GM12864 (cell line): ENCODE measurements around the gene PLAU.

Experiments
- DNase-seq: peaks from one replicate; pipeline ENCODE4 v3.0.0-alpha.2; 2011; ENCODE audit warnings: low read depth
- H3K4me3 ChIP-seq: 2 replicates; pipeline ENCODE4 v1.5.1; 2011; ENCODE audit warnings: mild to moderate bottlenecking, low read depth, low read length, control low read depth
- TF ChIP-seq, protein P1 (sequence below): IDR thresholded peaks from 2 replicates; pipeline ENCODE4 v1.5.1; 2011; ENCODE audit warnings: low read depth, mild to moderate bottlenecking, moderate library complexity, low read length, control low read depth, inconsistent platforms; ENCODE audit errors: missing control alignments

Gene PLAU

DNA sequence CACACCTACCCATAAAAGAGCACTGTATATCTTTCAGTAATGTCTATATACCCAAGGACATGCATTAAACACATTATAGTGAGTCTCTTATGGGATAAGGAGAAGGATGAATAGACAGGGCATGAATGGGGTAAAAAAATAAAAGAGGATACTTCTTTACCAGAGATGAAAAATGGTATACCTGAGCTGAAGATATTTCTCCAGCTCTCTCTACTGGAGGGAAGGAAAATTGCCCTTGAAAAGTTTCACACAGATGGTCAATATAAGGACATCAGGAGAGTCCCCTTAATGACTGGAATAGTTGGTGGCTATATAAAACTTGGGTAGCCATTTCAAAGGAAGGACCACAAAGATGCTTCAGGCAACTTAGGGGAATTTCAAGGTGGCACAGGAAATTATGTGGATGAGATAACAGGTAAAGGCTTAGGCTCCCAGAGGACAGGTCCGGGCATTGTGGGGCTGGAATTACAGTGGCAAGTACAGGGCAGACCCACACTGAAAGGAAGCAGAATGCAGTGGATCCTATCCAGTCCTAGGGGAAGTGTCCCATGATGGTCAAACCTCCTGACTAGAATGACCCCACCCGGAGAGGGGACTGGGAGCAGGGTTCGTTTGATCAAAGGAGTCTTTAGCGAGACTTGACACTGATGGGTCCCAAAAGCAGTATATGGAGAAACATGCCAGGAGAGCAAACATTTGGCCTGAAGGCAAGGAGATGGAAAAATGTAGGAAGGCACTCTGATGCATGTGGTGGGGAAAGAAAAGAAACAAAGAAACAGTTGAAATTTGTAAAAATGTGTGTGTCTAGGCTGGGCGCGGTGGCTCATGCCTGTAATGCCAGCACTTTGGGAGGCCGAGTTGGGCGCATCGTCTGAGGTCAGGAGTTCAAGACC, 35.6 kb downstream of the PLAU start:
- H3K4me3 ChIP-seq: no peak overlapping the region
- TF ChIP-seq, protein P1, sequence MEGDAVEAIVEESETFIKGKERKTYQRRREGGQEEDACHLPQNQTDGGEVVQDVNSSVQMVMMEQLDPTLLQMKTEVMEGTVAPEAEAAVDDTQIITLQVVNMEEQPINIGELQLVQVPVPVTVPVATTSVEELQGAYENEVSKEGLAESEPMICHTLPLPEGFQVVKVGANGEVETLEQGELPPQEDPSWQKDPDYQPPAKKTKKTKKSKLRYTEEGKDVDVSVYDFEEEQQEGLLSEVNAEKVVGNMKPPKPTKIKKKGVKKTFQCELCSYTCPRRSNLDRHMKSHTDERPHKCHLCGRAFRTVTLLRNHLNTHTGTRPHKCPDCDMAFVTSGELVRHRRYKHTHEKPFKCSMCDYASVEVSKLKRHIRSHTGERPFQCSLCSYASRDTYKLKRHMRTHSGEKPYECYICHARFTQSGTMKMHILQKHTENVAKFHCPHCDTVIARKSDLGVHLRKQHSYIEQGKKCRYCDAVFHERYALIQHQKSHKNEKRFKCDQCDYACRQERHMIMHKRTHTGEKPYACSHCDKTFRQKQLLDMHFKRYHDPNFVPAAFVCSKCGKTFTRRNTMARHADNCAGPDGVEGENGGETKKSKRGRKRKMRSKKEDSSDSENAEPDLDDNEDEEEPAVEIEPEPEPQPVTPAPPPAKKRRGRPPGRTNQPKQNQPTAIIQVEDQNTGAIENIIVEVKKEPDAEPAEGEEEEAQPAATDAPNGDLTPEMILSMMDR: no peak
- no peak for DNase-seq

DNA sequence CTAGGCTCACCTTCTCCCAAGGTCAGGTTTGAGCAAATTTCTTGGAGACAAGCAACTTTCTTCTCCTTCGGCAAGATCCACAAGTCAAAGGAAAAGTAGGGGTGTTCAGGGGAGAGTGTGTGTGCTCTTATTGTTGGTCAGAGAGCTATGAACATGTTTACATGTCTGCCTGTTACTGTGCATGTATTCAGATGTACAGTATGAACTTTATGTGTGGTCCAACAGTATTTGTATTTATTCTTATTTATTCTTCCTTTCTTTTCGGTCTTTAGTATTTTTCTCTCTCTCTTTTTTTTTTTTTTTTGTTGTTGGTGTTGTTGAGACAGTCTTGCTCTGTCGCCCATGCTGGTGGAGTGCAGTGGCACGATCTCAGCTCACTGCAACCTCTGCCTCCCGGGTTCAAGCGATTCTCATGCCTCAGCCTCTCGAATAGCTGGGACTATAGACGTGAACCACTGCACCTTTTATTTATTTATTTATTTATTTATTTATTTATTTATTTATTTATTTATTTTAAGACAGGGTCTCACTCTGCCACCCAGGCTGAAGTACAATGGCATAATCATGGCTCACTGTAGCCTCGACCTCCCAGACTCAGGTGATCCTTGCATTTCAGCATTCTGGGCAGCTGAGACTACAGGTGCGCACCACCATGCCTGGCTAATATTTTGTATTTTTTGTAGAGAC, 38.2 kb downstream of the PLAU start:
- H3K4me3 ChIP-seq: no peak overlapping the region
- no peak for DNase-seq

DNA sequence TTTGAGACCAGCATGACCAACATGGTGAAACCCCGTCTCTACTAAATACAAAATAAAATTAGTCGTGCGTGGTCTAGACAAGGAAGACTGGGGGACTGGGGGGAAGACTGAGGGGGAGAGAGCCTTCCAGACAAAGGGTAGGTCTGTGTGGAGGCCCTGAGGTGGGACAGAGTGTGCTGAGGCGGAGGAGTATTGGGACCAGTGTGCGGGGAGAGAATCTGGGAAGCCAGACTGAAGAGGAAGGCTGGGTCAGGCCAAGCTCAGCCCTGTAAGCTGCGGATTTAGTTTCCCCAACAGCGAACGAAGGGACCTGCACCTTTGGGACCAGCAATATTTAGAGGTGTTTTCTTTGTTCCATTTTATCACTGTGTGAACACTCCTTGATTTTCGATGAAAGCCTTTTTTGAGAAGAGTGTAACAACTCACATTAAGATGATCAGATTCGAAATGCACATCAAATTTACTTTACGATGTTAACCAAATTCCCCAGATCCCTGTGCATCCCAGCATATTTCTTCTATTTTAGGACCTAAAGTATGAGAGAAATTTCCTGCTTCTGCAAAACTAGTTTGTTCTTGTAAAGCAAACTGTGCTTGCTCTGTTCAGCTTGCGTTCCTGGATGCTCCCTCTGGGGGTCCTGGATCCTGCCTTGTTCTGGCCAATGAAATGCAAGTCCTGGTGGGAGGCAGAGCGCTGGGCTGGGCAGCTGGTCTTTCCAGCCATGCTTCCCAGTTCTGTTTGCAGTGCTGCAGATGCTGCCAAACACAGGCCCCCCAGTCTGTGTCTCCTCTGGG, 39.4 kb downstream of the PLAU start:
- TF ChIP-seq, protein P1: no peak
- no peak for DNase-seq
- no peak overlapping the region for H3K4me3 ChIP-seq

More for the DNA sequence above, 38.2 kb downstream of the PLAU start:
- TF ChIP-seq, protein P1: no peak

DNA sequence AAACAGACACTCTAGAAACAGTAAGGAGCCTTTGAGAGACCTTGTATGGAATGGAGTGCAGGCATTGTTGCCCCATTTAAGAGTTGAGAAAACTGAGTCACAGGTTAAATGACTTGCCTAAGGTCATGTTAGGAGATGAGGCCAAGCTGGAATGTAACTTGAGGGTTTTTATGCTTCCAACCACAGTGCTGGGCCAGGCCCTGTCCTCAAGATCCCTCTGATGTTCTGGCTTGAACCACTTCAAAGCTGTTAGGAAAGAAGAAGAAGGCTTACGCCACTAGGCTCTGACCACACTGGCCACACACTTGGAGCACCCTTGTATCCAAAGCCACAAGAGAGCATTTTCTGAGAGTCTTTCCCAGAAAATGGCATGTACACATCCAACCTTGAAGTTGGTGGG, 42.7 kb downstream of the PLAU start:
- H3K4me3 ChIP-seq: no peak overlapping the region
- DNase-seq: no peak
- TF ChIP-seq, protein P1: no peak

DNA sequence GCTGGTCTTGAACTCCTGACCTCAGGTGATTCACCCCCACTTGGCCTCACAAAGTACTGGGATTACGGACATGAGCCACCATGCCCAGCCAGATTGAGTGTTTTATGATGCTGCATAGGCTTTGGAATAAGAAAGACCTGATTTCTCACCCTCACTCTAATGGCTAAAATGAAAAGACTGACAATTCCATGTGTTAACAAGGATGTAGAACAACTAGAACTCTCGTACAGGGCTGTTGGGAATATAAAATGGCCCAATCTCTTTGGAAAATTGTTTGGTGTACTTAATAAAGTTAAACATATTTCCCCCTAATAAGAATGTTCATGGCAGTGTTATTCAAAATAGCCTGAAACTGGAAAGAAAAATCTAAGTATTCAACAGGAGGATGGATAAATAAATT, 43.8 kb downstream of the PLAU start:
- DNase-seq: no peak
- TF ChIP-seq, protein P1: no peak
- H3K4me3 ChIP-seq: no peak overlapping the region

DNA sequence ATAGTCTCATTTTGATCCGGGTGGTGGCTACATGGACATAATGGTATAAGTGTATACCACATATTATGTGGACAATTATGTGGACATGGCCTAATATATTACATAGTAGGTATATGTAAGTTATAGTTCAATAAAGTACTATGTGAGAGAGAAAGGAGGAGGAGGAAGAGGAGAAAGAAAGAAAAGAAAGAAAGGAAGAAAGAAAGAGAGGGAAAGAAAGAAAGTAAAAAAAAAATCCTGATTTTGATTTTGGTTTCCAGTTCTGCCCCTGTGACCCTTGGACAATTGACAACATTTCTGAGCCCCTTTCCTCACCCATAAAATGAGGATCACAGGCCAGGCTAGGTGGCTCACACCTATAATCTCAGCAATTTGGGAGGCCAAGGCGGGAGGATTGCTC, 44.8 kb downstream of the PLAU start:
- no peak for DNase-seq

More for the DNA sequence above, 44.8 kb downstream of the PLAU start:
- no peak overlapping the region for H3K4me3 ChIP-seq
- TF ChIP-seq, protein P1: no peak
